HepG2 (cell line): ENCODE measurements around the gene SNAP29. TPM values are rescaled to one million over a fixed set of nuclear protein-coding genes. Genes with fewer than 3 reads are reported as not detected.
A peak's percentile ranks its signal among the peaks of the same experiment; 100 is the strongest.

Experiments
- EEA1 ChIP-seq: sonication (generic); formaldehyde crosslinking; IDR thresholded peaks from 2 replicates; pipeline ENCODE4 v1.5.1; 2020; ENCODE audit warnings: mild to moderate bottlenecking, missing genetic modification reagents, borderline replicate concordance
- ERF ChIP-seq: IDR thresholded peaks from 2 replicates; pipeline ENCODE4 v1.6.1; 2018; ENCODE audit warnings: missing biosample characterization, missing genetic modification reagents
- ESRRA ChIP-seq: sonication (generic); formaldehyde crosslinking; IDR thresholded peaks from 2 replicates; pipeline ENCODE4 v1.5.1; 2020; ENCODE audit warnings: mild to moderate bottlenecking, low read depth, missing genetic modification reagents
- HOXA7 ChIP-seq: sonication (generic); formaldehyde crosslinking; IDR thresholded peaks from 2 replicates; pipeline ENCODE4 v1.8.1; 2022; ENCODE audit warnings: mild to moderate bottlenecking, missing genetic modification reagents, moderate library complexity
- MBNL3 ChIP-seq: fragments of 250-450 bp; sonication (Bioruptor Pico); conservative IDR thresholded peaks from 2 replicates; pipeline ENCODE4 v1.8.0; 2022; ENCODE audit warnings: mild to moderate bottlenecking, inconsistent platforms
- NCOR1 ChIP-seq: fragments of 200-600 bp; sonication (generic); IDR thresholded peaks from 2 replicates; pipeline ENCODE4 v1.7.0; 2017; ENCODE audit warnings: antibody characterized with exemption, low read length, borderline replicate concordance
- RFXANK ChIP-seq: IDR thresholded peaks from 2 replicates; pipeline ENCODE4 v1.6.1; 2016
- SP1 ChIP-seq, 2 experiments: fragments of 450-650 bp in 1 of 2; sonication (generic) in 1 of 2; formaldehyde crosslinking in 1 of 2; IDR thresholded peaks; 2 replicates each; pipeline versions ENCODE4 v1.4.0 to v1.6.1; 2016 to 2020; ENCODE audit warnings: missing genetic modification reagents in 1 of 2
- SP140L ChIP-seq: sonication (generic); formaldehyde crosslinking; IDR thresholded peaks from 2 replicates; pipeline ENCODE4 v1.4.0; 2020; ENCODE audit warnings: missing genetic modification reagents, borderline replicate concordance
- ZBTB20 ChIP-seq: sonication (generic); formaldehyde crosslinking; IDR thresholded peaks from 2 replicates; pipeline ENCODE4 v1.8.1; 2023; ENCODE audit warnings: missing genetic modification reagents, low read depth, mild to moderate bottlenecking, borderline replicate concordance
- ZFP36L1 ChIP-seq: sonication (generic); formaldehyde crosslinking; IDR thresholded peaks from 2 replicates; pipeline ENCODE4 v1.8.0; 2022; ENCODE audit warnings: mild to moderate bottlenecking, missing genetic modification reagents, moderate library complexity
- ZFP90 ChIP-seq: sonication (generic); formaldehyde crosslinking; IDR thresholded peaks from 2 replicates; pipeline ENCODE4 v1.8.0; 2022; ENCODE audit warnings: missing genetic modification reagents, mild to moderate bottlenecking, inconsistent platforms, borderline replicate concordance
- ZNF674 ChIP-seq: sonication (generic); formaldehyde crosslinking; IDR thresholded peaks from 2 replicates; pipeline ENCODE4 v1.5.0; 2020; ENCODE audit warnings: low read depth, mild to moderate bottlenecking, missing genetic modification reagents
- ZNF720 ChIP-seq: sonication (generic); formaldehyde crosslinking; IDR thresholded peaks from 2 replicates; pipeline ENCODE4 v1.4.0; 2020; ENCODE audit warnings: missing genetic modification reagents
- ZNF878 ChIP-seq: sonication (generic); formaldehyde crosslinking; IDR thresholded peaks from 2 replicates; pipeline ENCODE4 v1.8.1; 2023; ENCODE audit warnings: mild to moderate bottlenecking, missing genetic modification reagents, moderate library complexity
- ZSCAN29 ChIP-seq: sonication (generic); formaldehyde crosslinking; conservative IDR thresholded peaks from 2 replicates; pipeline ENCODE4 v1.4.0; 2020; ENCODE audit warnings: mild to moderate bottlenecking, missing genetic modification reagents
- polyA plus RNA-seq, 8 experiments: library from polyadenylated mRNA; depleted of rRNA in 3 of 8; stranded (reverse) in 7 of 8; unstranded in 1 of 8; fragments of >200 nt; fragmentation: Illumina TruSeq in 4 of 8; extraction: Trizol in 4 of 8; gene quantifications; 2 replicates each; pipeline versions ENCODE4 v1.2.1 to v1.2.3, GENCODE V29; 2011 to 2016; ENCODE audit warnings: low read depth in 4 of 8, missing spikeins in 1 of 8, mixed read lengths in 1 of 8; ENCODE audit not compliant: insufficient read depth in 1 of 8
- total RNA-seq, 5 experiments: library from RNA; depleted of rRNA; stranded (reverse); fragments of >200 nt; fragmentation: Illumina TruSeq; extraction: Trizol; gene quantifications; 2 replicates each; pipeline ENCODE4 v1.2.3, GENCODE V29; 2016; ENCODE audit warnings: low read depth in 1 of 5
- TF ChIP-seq, protein P1 (sequence below): sonication (generic); formaldehyde crosslinking; IDR thresholded peaks from 2 replicates; pipeline ENCODE4 v1.9.0; 2022; ENCODE audit warnings: low read depth, missing genetic modification reagents
- TF ChIP-seq, protein P2 (sequence below): IDR thresholded peaks from 2 replicates; pipeline ENCODE4 v1.6.1; 2016
- TF ChIP-seq, protein P3 (sequence below): sonication (generic); formaldehyde crosslinking; IDR thresholded peaks from 2 replicates; pipeline ENCODE4 v1.4.0; 2020; ENCODE audit warnings: missing genetic modification reagents, borderline replicate concordance
- TF ChIP-seq, protein P4 (sequence below): sonication (generic); formaldehyde crosslinking; IDR thresholded peaks from 2 replicates; pipeline ENCODE4 v1.4.0; 2020; ENCODE audit warnings: missing genetic modification reagents

Gene SNAP29
- total and polyA plus RNA-seq, 2 of the 13 experiments (the other 11 are each of a cell fraction or from before 2014, with no cell fraction given), result 12.3 to 30.7 TPM

DNA sequence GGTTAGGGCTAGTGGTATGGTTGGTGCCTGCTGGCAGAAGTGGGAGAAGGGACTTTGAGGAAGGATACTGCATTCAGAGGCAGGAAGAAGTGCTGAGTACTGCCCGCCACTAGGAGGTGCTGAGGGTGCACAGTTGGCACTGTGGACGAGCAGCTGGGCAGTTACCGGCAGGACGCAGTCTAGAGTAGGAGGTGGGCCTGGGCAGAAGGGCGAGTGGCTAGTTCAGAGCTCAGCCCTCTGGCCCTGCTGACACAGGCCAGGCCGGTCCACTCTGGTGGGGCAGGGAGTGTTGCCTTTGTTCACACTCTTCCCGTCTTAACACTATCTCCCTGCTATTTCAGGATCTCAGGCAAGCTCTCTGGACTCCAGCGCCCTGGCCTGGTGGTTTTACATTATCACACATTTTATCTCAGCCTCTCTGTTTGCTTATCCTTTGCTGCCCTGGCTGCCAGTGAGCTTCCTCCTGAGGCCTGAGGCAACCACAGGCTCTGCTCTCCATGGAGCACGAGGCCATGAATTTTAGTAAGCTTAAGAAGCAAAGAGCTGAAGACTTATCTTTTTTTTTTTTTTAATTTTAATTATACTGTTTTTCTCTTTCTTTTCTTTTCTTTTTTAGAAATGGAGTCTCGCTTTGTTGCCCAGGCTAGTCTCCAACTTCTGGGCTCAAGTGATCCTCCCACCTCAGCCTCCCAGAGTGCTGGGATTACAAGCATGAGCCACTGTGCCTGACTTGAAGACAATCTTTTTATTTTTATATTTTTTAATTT is 26.9 kb downstream of the SNAP29 start (continued):
- TF ChIP-seq NCOR1, result no peak
- TF ChIP-seq ZNF674 (CRISPR knock-in tag), result no peak
- 0 out of 2 replicates have a peak, but pooled peaks have one; percentile 30 for TF ChIP-seq ZFP90 (CRISPR knock-in tag)
- no peak for TF ChIP-seq EEA1
- TF ChIP-seq, protein P1, sequence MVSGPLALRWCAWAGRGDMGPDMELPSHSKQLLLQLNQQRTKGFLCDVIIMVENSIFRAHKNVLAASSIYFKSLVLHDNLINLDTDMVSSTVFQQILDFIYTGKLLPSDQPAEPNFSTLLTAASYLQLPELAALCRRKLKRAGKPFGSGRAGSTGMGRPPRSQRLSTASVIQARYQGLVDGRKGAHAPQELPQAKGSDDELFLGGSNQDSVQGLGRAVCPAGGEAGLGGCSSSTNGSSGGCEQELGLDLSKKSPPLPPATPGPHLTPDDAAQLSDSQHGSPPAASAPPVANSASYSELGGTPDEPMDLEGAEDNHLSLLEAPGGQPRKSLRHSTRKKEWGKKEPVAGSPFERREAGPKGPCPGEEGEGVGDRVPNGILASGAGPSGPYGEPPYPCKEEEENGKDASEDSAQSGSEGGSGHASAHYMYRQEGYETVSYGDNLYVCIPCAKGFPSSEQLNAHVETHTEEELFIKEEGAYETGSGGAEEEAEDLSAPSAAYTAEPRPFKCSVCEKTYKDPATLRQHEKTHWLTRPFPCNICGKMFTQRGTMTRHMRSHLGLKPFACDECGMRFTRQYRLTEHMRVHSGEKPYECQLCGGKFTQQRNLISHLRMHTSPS (CRISPR knock-in tag), result peak; percentile 91
- TF ChIP-seq ESRRA (CRISPR knock-in tag), result 0 out of 2 replicates have a peak, but pooled peaks have one; percentile 38
- TF ChIP-seq, protein P2, sequence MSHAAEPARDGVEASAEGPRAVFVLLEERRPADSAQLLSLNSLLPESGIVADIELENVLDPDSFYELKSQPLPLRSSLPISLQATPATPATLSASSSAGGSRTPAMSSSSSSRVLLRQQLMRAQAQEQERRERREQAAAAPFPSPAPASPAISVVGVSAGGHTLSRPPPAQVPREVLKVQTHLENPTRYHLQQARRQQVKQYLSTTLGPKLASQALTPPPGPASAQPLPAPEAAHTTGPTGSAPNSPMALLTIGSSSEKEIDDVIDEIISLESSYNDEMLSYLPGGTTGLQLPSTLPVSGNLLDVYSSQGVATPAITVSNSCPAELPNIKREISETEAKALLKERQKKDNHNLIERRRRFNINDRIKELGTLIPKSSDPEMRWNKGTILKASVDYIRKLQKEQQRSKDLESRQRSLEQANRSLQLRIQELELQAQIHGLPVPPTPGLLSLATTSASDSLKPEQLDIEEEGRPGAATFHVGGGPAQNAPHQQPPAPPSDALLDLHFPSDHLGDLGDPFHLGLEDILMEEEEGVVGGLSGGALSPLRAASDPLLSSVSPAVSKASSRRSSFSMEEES (CRISPR knock-in tag), result 0 out of 2 replicates have a peak, but pooled peaks have one; percentile 42
- TF ChIP-seq ZNF878, result no peak
- peak; percentile 92 for TF ChIP-seq ZFP36L1 (CRISPR knock-in tag)
- no peak for TF ChIP-seq ZSCAN29 (CRISPR knock-in tag)
- TF ChIP-seq SP140L, result no peak
- TF ChIP-seq, protein P3, sequence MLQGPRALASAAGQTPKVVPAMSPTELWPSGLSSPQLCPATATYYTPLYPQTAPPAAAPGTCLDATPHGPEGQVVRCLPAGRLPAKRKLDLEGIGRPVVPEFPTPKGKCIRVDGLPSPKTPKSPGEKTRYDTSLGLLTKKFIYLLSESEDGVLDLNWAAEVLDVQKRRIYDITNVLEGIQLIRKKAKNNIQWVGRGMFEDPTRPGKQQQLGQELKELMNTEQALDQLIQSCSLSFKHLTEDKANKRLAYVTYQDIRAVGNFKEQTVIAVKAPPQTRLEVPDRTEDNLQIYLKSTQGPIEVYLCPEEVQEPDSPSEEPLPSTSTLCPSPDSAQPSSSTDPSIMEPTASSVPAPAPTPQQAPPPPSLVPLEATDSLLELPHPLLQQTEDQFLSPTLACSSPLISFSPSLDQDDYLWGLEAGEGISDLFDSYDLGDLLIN (CRISPR knock-in tag), result no peak
- no peak for TF ChIP-seq HOXA7 (CRISPR knock-in tag)
- TF ChIP-seq ERF, result peak; percentile 83
- no peak for TF ChIP-seq SP1 (IDR thresholded peaks at IDR 0.05)
- TF ChIP-seq SP1 (CRISPR knock-in tag; IDR thresholded peaks at IDR 0.05), result peak; percentile 67
- TF ChIP-seq RFXANK (CRISPR knock-in tag), result peak; percentile 90
- TF ChIP-seq MBNL3 (CRISPR knock-in tag), result no peak
- TF ChIP-seq, protein P4, sequence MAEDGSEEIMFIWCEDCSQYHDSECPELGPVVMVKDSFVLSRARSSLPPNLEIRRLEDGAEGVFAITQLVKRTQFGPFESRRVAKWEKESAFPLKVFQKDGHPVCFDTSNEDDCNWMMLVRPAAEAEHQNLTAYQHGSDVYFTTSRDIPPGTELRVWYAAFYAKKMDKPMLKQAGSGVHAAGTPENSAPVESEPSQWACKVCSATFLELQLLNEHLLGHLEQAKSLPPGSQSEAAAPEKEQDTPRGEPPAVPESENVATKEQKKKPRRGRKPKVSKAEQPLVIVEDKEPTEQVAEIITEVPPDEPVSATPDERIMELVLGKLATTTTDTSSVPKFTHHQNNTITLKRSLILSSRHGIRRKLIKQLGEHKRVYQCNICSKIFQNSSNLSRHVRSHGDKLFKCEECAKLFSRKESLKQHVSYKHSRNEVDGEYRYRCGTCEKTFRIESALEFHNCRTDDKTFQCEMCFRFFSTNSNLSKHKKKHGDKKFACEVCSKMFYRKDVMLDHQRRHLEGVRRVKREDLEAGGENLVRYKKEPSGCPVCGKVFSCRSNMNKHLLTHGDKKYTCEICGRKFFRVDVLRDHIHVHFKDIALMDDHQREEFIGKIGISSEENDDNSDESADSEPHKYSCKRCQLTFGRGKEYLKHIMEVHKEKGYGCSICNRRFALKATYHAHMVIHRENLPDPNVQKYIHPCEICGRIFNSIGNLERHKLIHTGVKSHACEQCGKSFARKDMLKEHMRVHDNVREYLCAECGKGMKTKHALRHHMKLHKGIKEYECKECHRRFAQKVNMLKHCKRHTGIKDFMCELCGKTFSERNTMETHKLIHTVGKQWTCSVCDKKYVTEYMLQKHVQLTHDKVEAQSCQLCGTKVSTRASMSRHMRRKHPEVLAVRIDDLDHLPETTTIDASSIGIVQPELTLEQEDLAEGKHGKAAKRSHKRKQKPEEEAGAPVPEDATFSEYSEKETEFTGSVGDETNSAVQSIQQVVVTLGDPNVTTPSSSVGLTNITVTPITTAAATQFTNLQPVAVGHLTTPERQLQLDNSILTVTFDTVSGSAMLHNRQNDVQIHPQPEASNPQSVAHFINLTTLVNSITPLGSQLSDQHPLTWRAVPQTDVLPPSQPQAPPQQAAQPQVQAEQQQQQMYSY (CRISPR knock-in tag), result no peak
- TF ChIP-seq ZBTB20 (CRISPR knock-in tag), result peak; percentile 66
- TF ChIP-seq ZNF720 (CRISPR knock-in tag), result no peak
